Lower lobe of right lung (tissue), 2 donors: ENCODE results near the gene USP48. TPM values are rescaled to one million over a fixed set of nuclear protein-coding genes. Genes with fewer than 3 reads are reported as not detected.
A peak's percentile ranks its signal among the peaks of the same experiment; 100 is the strongest.

Source experiments
- ATAC-seq, 2 donors: fragments of 200-7000 bp; cut with Tn5 transposase; one replicate each; pipeline ENCODE4 v1.9.1; 2020 to 2022; ENCODE audit warnings: mild to moderate bottlenecking in 2 of 2, moderate library complexity in 2 of 2
- DNase-seq: peaks from one replicate; pipeline ENCODE4 v3.0.0-alpha.2; 2020
- H3K27ac ChIP-seq: fragments of 200-600 bp; one replicate; pipeline ENCODE4 v1.8.0; 2022
- H3K27me3 ChIP-seq: fragments of 200-600 bp; one replicate; pipeline ENCODE4 v1.8.0; 2022; ENCODE audit warnings: low read depth
- H3K36me3 ChIP-seq: fragments of 200-600 bp; one replicate; pipeline ENCODE4 v1.8.0; 2022; ENCODE audit warnings: mild to moderate bottlenecking
- H3K4me1 ChIP-seq: fragments of 200-600 bp; one replicate; pipeline ENCODE4 v1.8.0; 2022
- H3K4me3 ChIP-seq: fragments of 200-600 bp; one replicate; pipeline ENCODE4 v1.8.0; 2022; ENCODE audit warnings: mild to moderate bottlenecking
- H3K9me3 ChIP-seq: fragments of 200-600 bp; one replicate; pipeline ENCODE4 v1.8.0; 2022
- CTCF ChIP-seq: fragments of 200-600 bp; IDR thresholded peaks from one replicate; pipeline ENCODE4 v1.8.0; 2022; ENCODE audit warnings: antibody characterized with exemption, mild to moderate bottlenecking
- intact Hi-C: fragments of 100-400 bp; cut with DNase I; formaldehyde crosslinking; loops from one replicate; pipeline ENCODE4 v1.11.0; 2022
- total RNA-seq: library from RNA; stranded (reverse); fragmentation: NEBNext Ultra II Directional; extraction: Animal tissue kit (Norgen Biotek cat#: 25700); gene quantifications from one replicate; pipeline ENCODE4 v1.2.1, GENCODE V29; 2021
- donor health status: DM: no; HTN: yes; CAD: no; lungs with severe emphysema.

The USP48 gene
- total RNA-seq, 1 donor from 2014 or later = 61.9 TPM

GRCh38 chr1:21818656-21819055 is 35.7 kb upstream of the USP48 start:
- no peak overlapping the region for H3K27ac ChIP-seq
- H3K4me3 ChIP-seq = no peak overlapping the region
- peaks cover 13% of the 10 kb centered on the region for H3K27me3 ChIP-seq
- DNase-seq (peak; percentile 60), ATAC-seq (peak; percentile 14 to 39)
- intact Hi-C loops = no loop called here
- H3K9me3 ChIP-seq = no peaks in the 10 kb centered on the region
- peaks cover 19% of the 10 kb centered on the region for H3K36me3 ChIP-seq
- peaks cover 10% of the 10 kb centered on the region for H3K4me1 ChIP-seq
- TF ChIP-seq CTCF = no peak

- Histone ChIP-seq H3K4me3 (no peak overlapping the region), H3K36me3 (peaks cover 4% of the 10 kb centered on the region), H3K27ac (no peak overlapping the region), H3K9me3 (no peaks in the 10 kb centered on the region), H3K4me1 (peaks cover 10% of the 10 kb centered on the region), H3K27me3 (peaks cover 16% of the 10 kb centered on the region)
- no peak for ATAC-seq
- no peak for TF ChIP-seq CTCF
- intact Hi-C loops = no loop called here
- no peak for DNase-seq
Observed at GRCh38 chr1:21816602-21817302, 33.8 kb upstream of the USP48 start.

GRCh38 chr1:21815724-21816321 is 32.9 kb upstream of the USP48 start:
- ATAC-seq (peak; percentile 6 to 49), DNase-seq (peak; percentile 45)
- TF ChIP-seq CTCF = no peak
- Histone ChIP-seq H3K36me3 (no peaks in the 10 kb centered on the region), H3K4me3 (no peak overlapping the region), H3K4me1 (peaks cover 10% of the 10 kb centered on the region), H3K9me3 (no peaks in the 10 kb centered on the region), H3K27me3 (peaks cover 16% of the 10 kb centered on the region), H3K27ac (no peak overlapping the region)
- intact Hi-C loops = no loop called here

GRCh38 chr1:21814981-21815582 is 32.1 kb upstream of the USP48 start:
- no peak for TF ChIP-seq CTCF
- no peaks in the 10 kb centered on the region for H3K9me3 ChIP-seq
- H3K27ac ChIP-seq = no peak overlapping the region
- peak; percentile 48 for DNase-seq
- H3K4me1 ChIP-seq = peaks cover 10% of the 10 kb centered on the region
- intact Hi-C loops = no loop called here
- peak; percentile 51 to 54 for ATAC-seq
- peaks cover 16% of the 10 kb centered on the region for H3K27me3 ChIP-seq
- H3K36me3 ChIP-seq = no peaks in the 10 kb centered on the region
- peak overlapping the region; percentile 46 for H3K4me3 ChIP-seq

- Histone ChIP-seq H3K4me3 (peak overlapping the region; percentile 46), H3K27ac (no peak overlapping the region), H3K4me1 (peaks cover 10% of the 10 kb centered on the region), H3K9me3 (no peaks in the 10 kb centered on the region), H3K36me3 (no peaks in the 10 kb centered on the region), H3K27me3 (peaks cover 16% of the 10 kb centered on the region)
- intact Hi-C loops = no loop called here
- DNase-seq (peak; percentile 58), ATAC-seq (peak; percentile 46 to 73)
- TF ChIP-seq CTCF = peak; percentile 50
Observed at GRCh38 chr1:21814241-21814918, 31.4 kb upstream of the USP48 start.
